ENCODE data around the gene SLC13A2. TPM values are rescaled to one million over a fixed set of nuclear protein-coding genes. Genes with fewer than 3 reads are reported as not detected.

Gene SLC13A2
- total RNA-seq, 2 donors from 2014 or later = not detected

DNA sequence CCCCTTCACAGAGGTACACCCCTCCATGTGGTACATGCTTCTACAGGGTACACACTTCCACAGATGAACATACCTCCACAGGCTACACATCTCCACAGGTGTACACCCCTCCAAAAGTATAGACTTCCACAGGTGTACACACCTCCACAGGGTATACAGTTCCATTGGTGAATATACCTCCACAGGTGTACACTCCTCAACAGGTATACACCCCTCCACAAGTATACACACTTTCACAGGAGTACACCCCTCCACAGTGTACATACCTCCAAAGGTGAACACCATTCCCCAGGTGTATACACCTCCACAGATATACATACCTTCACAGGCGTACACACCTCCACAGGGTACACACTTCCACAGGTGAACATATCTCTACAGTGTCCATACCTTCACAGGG is 42.1 kb downstream of the SLC13A2 start:
- H3K36me3 ChIP-seq (ENCODE audit: control insufficient read depth, insufficient read depth, low read length) = no peaks in the 10 kb centered on the region
- H3K4me3 Mint-ChIP-seq = no peak overlapping the region
- no peaks in the 10 kb centered on the region for H3K4me1 Mint-ChIP-seq
- no peak for TF ChIP-seq CTCF (conservative IDR thresholded peaks at IDR 0.05)
- H3K9me3 ChIP-seq (ENCODE audit: control insufficient read depth, low read length) = peaks cover 4% of the 10 kb centered on the region
- H3K27me3 ChIP-seq (ENCODE audit: control insufficient read depth, insufficient read depth, low read length, poor library complexity, severe bottlenecking) = peaks cover 14% of the 10 kb centered on the region
- no peaks in the 10 kb centered on the region for H3K36me3 Mint-ChIP-seq (ENCODE audit: low read depth)
- no peak overlapping the region for H3K9ac ChIP-seq (ENCODE audit: extremely low read depth, low read length, poor library complexity, severe bottlenecking)
- no peak overlapping the region for H3K27ac ChIP-seq (ENCODE audit: low read depth, low read length)
- H3K27ac Mint-ChIP-seq = no peak overlapping the region
- H3K4me1 ChIP-seq (ENCODE audit: control insufficient read depth, insufficient read depth, low read length) = no peaks in the 10 kb centered on the region
- WGBS, 2 experiments (ENCODE audit: insufficient coverage in 1 of 2, insufficient read length in 1 of 2) = 87 to 100% methylated on average over 1 of the region's 1 CpG
- no peak overlapping the region for H3K4me3 ChIP-seq (ENCODE audit: low read length)
- H3K27me3 Mint-ChIP-seq (ENCODE audit: insufficient read depth) = peaks cover 23% of the 10 kb centered on the region
- no peak for DNase-seq
- peaks cover 9% of the 10 kb centered on the region for H3K9me3 Mint-ChIP-seq

DNA sequence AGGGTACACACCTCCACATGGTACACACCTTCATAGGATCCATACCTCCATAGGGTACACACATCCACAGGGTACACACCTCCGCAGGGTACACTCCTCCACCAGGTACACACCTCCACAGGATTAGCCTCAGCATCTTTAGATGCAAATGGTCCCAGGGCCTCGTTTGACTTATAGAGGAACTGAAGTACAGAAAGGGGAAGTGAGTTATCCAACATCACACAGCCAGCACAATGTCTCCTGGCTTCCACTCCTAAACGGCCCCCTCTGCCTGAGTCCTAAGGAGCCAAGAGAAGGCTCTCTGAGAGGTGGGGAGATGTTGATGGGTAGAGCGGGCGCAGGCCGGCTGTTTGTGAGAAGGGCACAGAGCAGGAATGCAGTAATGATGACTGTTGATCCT is 44.7 kb downstream of the SLC13A2 start:
- Histone ChIP-seq H3K27me3 (ENCODE audit: control insufficient read depth, insufficient read depth, low read length, poor library complexity, severe bottlenecking) (peaks cover 14% of the 10 kb centered on the region), H3K4me3 (ENCODE audit: low read length) (no peak overlapping the region), H3K9ac (ENCODE audit: extremely low read depth, low read length, poor library complexity, severe bottlenecking) (no peak overlapping the region), H3K36me3 (ENCODE audit: control insufficient read depth, insufficient read depth, low read length) (no peaks in the 10 kb centered on the region), H3K27ac (ENCODE audit: low read depth, low read length) (no peak overlapping the region), H3K4me1 (ENCODE audit: control insufficient read depth, insufficient read depth, low read length) (no peaks in the 10 kb centered on the region), H3K9me3 (ENCODE audit: control insufficient read depth, low read length) (peaks cover 4% of the 10 kb centered on the region)
- Mint-ChIP-seq H3K36me3 (ENCODE audit: low read depth) (no peaks in the 10 kb centered on the region), H3K9me3 (peaks cover 9% of the 10 kb centered on the region), H3K27ac (no peak overlapping the region), H3K27me3 (ENCODE audit: insufficient read depth) (peaks cover 23% of the 10 kb centered on the region), H3K4me3 (no peak overlapping the region), H3K4me1 (no peaks in the 10 kb centered on the region)
- 80% methylated on average over 6 of the region's 6 CpGs; no CpG with 5 or more reads in 1 of the 2 experiments for WGBS, 2 experiments (ENCODE audit: insufficient coverage in 1 of 2, insufficient read length in 1 of 2)
- DNase-seq = no peak
- no peak for TF ChIP-seq CTCF (conservative IDR thresholded peaks at IDR 0.05)

DNA sequence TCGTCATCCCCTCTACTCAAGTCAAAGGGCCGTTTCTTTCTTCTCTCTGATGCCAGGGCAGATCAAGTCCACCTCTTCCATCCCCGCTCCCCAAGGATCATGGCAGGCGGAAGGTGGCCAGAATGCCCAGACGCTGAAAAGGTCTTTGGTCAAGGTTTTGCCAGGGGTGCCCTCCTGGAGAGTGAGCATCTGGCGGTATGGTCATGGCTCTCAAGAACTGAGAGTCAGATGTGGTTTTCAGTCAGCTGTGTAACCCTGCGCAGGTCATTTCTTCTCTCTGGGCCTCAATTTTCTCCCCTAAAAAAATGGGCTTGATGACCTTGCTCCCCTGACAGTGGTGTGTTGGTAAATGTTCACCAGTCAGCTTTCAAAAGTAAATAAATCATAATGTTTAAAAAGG is 45.1 kb downstream of the SLC13A2 start:
- peaks cover 20% of the 10 kb centered on the region for H3K27me3 Mint-ChIP-seq (ENCODE audit: insufficient read depth)
- Histone ChIP-seq H3K9me3 (ENCODE audit: control insufficient read depth, low read length) (peaks cover 4% of the 10 kb centered on the region), H3K27ac (ENCODE audit: low read depth, low read length) (no peak overlapping the region), H3K36me3 (ENCODE audit: control insufficient read depth, insufficient read depth, low read length) (no peaks in the 10 kb centered on the region), H3K4me1 (ENCODE audit: control insufficient read depth, insufficient read depth, low read length) (no peaks in the 10 kb centered on the region), H3K9ac (ENCODE audit: extremely low read depth, low read length, poor library complexity, severe bottlenecking) (no peak overlapping the region), H3K27me3 (ENCODE audit: control insufficient read depth, insufficient read depth, low read length, poor library complexity, severe bottlenecking) (peaks cover 14% of the 10 kb centered on the region), H3K4me3 (ENCODE audit: low read length) (no peak overlapping the region)
- H3K4me1 Mint-ChIP-seq = no peaks in the 10 kb centered on the region
- H3K4me3 Mint-ChIP-seq = no peak overlapping the region
- no peak overlapping the region for H3K27ac Mint-ChIP-seq
- WGBS, 2 experiments (ENCODE audit: insufficient coverage in 1 of 2, insufficient read length in 1 of 2) = 86 to 91% methylated on average over 6 to 7 of the region's 7 CpGs
- peaks cover 9% of the 10 kb centered on the region for H3K9me3 Mint-ChIP-seq
- no peak for TF ChIP-seq CTCF (conservative IDR thresholded peaks at IDR 0.05)
- no peak for DNase-seq
- no peaks in the 10 kb centered on the region for H3K36me3 Mint-ChIP-seq (ENCODE audit: low read depth)

All from endodermal cell (in vitro differentiated cells).